Measurements from ENCODE around the gene OSBPL7. TPM values are rescaled to one million over a fixed set of nuclear protein-coding genes. Genes with fewer than 3 reads are reported as not detected.

Gene OSBPL7
- total and polyA plus RNA-seq, 2 of the 4 experiments (the other 2 are of a cell fraction): 5.2 to 14.5 TPM

- H3K9me3 ChIP-seq (ENCODE audit: control insufficient read depth, insufficient read depth, low read length): no peaks in the 10 kb centered on the region
- intact Hi-C loops (cut with micrococcal nuclease) (loop anchor here (5.0 kb wide), 1 partner anchor 102 kb away; no protein-coding TSS in a partner anchor), dilution Hi-C loops (cut with HindIII; ENCODE audit: low sequenced_read_pairs, unreplicated experiment) (no loop called here), in situ Hi-C loops (cut with MboI; ENCODE audit: low sequenced_read_pairs) (loop anchor here (5.0 kb wide), 2 partner anchors 47 to 172 kb away; no protein-coding TSS in a partner anchor)
- H3K4me2 ChIP-seq (ENCODE audit: low read depth, low read length): no peak overlapping the region
- H4K91ac ChIP-seq (ENCODE audit: insufficient read depth, low read depth, low read length): no peak overlapping the region
- no peak overlapping the region for H3K4ac ChIP-seq (ENCODE audit: low read depth, low read length)
- no peak overlapping the region for H2AFZ ChIP-seq (replicated peaks; ENCODE audit: low read length, poor library complexity)
- ATAC-seq (ENCODE audit: low read depth) (no peak), DNase-seq (peak; percentile 18)
- H3K27ac ChIP-seq (ENCODE audit: insufficient read depth, low read length): no peak overlapping the region
- POLR2A ChIA-PET (ENCODE audit: unreplicated experiment): no interaction called here
- no peak overlapping the region for H3K56ac ChIP-seq (ENCODE audit: extremely low read depth, insufficient read depth, low read length)
- H3K14ac ChIP-seq (replicated peaks; ENCODE audit: low read depth, low read length): no peak overlapping the region
- H2BK5ac ChIP-seq (ENCODE audit: low read depth, low read length, poor library complexity, severe bottlenecking): no peak overlapping the region
- BruUV-seq (replicated peaks): no TSS peak
- H3K23ac ChIP-seq (ENCODE audit: low read depth, low read length): no peak overlapping the region
- no peak overlapping the region for H2BK15ac ChIP-seq (ENCODE audit: low read depth, low read length)
- H3K36me3 ChIP-seq (ENCODE audit: control insufficient read depth, insufficient read depth, low read length): no peaks in the 10 kb centered on the region
- H2AK5ac ChIP-seq (ENCODE audit: low read depth, low read length): no peak overlapping the region
- TF ChIP-seq BHLHE40 (IDR thresholded peaks at IDR 0.05; ENCODE audit: low read depth, low read length): no peak
- 0 out of 2 replicates have a peak, but pooled peaks have one; percentile 9 for TF ChIP-seq SMC3 (IDR thresholded peaks at IDR 0.05; ENCODE audit: low read depth, low read length)
- peak; percentile 37 for TF ChIP-seq CTCF (conservative IDR thresholded peaks at IDR 0.05; ENCODE audit: low read depth, low read length)
- peak overlapping the region; percentile 19 for H2AK9ac ChIP-seq (replicated peaks; ENCODE audit: low read depth, low read length, poor library complexity)
- CTCF ChIA-PET: interaction anchor here (0.7 to 1.8 kb wide), 4 partner anchors 41 to 46 kb away, joined by 3 to 6 read pairs (median 4); no protein-coding TSS in a partner anchor
- H3K18ac ChIP-seq (ENCODE audit: low read depth, low read length): no peak overlapping the region
- H3K9ac ChIP-seq (ENCODE audit: low read depth, low read length): no peak overlapping the region
- WGBS, 2 experiments (ENCODE audit: extremely low coverage in 2 of 2, insufficient read length in 1 of 2): no CpG with 5 or more reads among the region's 4 CpGs
- peaks cover 3% of the 10 kb centered on the region; the same call in 1 of the 2 replicates for H3K9me1 ChIP-seq (ENCODE audit: insufficient read depth, low read length)
- H3K79me1 ChIP-seq (ENCODE audit: low read depth in 1 of 2, low read length in 2 of 2): peaks cover 7 to 13% of the 10 kb centered on the region in 2 experiments; a peak in 3 of 4 replicates
- peaks cover 49% of the 10 kb centered on the region for H3K27me3 ChIP-seq (ENCODE audit: control insufficient read depth, insufficient read depth, low read length)
- H4K20me1 ChIP-seq (ENCODE audit: insufficient read depth, low read length): no peaks in the 10 kb centered on the region
- H4K5ac ChIP-seq (ENCODE audit: low read depth, low read length): no peak overlapping the region
- no peak overlapping the region for H4K8ac ChIP-seq (ENCODE audit: low read depth in 2 of 2, low read length in 2 of 2)
- no peak overlapping the region for H2BK20ac ChIP-seq (ENCODE audit: low read depth, low read length)
- no peak overlapping the region for H3K4me3 ChIP-seq (ENCODE audit: insufficient read depth, low read depth, low read length)
- H2BK120ac ChIP-seq (ENCODE audit: low read depth, low read length): no peak overlapping the region
- H3K4me1 ChIP-seq (ENCODE audit: control insufficient read depth, insufficient read depth, low read length): peaks cover 4% of the 10 kb centered on the region; the same call in 1 of the 2 replicates
These were observed 23.5 kb upstream of the OSBPL7 start for GRCh38 chr17:47844814-47845715.

Measured in IMR-90 (cell line).